Fibroblast of lung (primary cell): ENCODE measurements around the gene MRPS6. TPM values are rescaled to one million over a fixed set of nuclear protein-coding genes. Genes with fewer than 3 reads are reported as not detected.

Experiments used
- DNase-seq, 2 donors: peaks; one replicate each; pipeline versions ENCODE4 v3.0.0 to v3.0.0-alpha.2; 2010; ENCODE audit warnings: low read depth in 2 of 2
- H2AFZ ChIP-seq: 2 replicates; pipeline ENCODE4 v1.5.1; 2012; ENCODE audit warnings: low read length, control low read depth, inconsistent platforms
- H3K27ac ChIP-seq: 2 replicates; pipeline ENCODE4 v1.5.1; 2011; ENCODE audit warnings: low read length, control low read depth; ENCODE audit not compliant: insufficient read depth
- H3K27me3 ChIP-seq: 2 replicates; pipeline ENCODE4 v1.5.1; 2011; ENCODE audit warnings: mild to moderate bottlenecking, low read length; ENCODE audit not compliant: control insufficient read depth, insufficient read depth
- H3K36me3 ChIP-seq: 2 replicates; pipeline ENCODE4 v1.5.1; 2011; ENCODE audit warnings: low read length; ENCODE audit not compliant: control insufficient read depth, insufficient read depth
- H3K4me1 ChIP-seq: 2 replicates; pipeline ENCODE4 v1.5.1; 2011; ENCODE audit warnings: low read length; ENCODE audit not compliant: control insufficient read depth, insufficient read depth; ENCODE audit errors: extremely low read depth
- H3K4me2 ChIP-seq: 2 replicates; pipeline ENCODE4 v1.5.1; 2011; ENCODE audit warnings: low read length, control low read depth; ENCODE audit not compliant: insufficient read depth; ENCODE audit errors: extremely low read depth
- H3K4me3 ChIP-seq, 4 experiments: fragments of 200-600 bp in 1 of 4; sonication (generic) in 1 of 4; replicated peaks in 1 of 4; 2 replicates each; pipeline ENCODE4 v1.5.1; 2011 to 2016; ENCODE audit warnings: low read length in 4 of 4, low read depth in 3 of 4, mild to moderate bottlenecking in 3 of 4, control low read depth in 2 of 4, inconsistent platforms in 1 of 4, mixed read lengths in 1 of 4; ENCODE audit not compliant: insufficient read depth in 1 of 4; ENCODE audit errors: control extremely low read depth in 1 of 4
- H3K79me2 ChIP-seq: 2 replicates; pipeline ENCODE4 v1.5.1; 2012; ENCODE audit warnings: mild to moderate bottlenecking, low read length, inconsistent platforms; ENCODE audit not compliant: control insufficient read depth, insufficient read depth
- H3K9ac ChIP-seq: 2 replicates; pipeline ENCODE4 v1.5.1; 2011; ENCODE audit warnings: mild to moderate bottlenecking, low read length, control low read depth; ENCODE audit not compliant: insufficient read depth
- H3K9me3 ChIP-seq: 2 replicates; pipeline ENCODE4 v1.5.1; 2012; ENCODE audit warnings: low read depth, low read length; ENCODE audit not compliant: control insufficient read depth, insufficient read depth
- H4K20me1 ChIP-seq: 2 replicates; pipeline ENCODE4 v1.5.1; 2011; ENCODE audit warnings: low read length; ENCODE audit not compliant: control insufficient read depth, insufficient read depth; ENCODE audit errors: extremely low read depth
- EZH2 ChIP-seq: IDR thresholded peaks from 2 replicates; pipeline ENCODE4 v1.5.1; 2012; ENCODE audit warnings: low read length, control low read depth, mild to moderate bottlenecking; ENCODE audit errors: missing control alignments
- polyA plus RNA-seq, 2 donors: library from polyadenylated mRNA; depleted of rRNA in 1 of 2; stranded (reverse) in 1 of 2; unstranded in 1 of 2; fragments of >200 nt; gene quantifications; 2 replicates each; pipeline ENCODE4 v1.2.1, GENCODE V29; 2011 to 2012; ENCODE audit warnings: missing spikeins in 1 of 2
- total RNA-seq: library from RNA; depleted of rRNA; stranded (reverse); fragments of >200 nt; gene quantifications from 2 replicates; pipeline ENCODE4 v1.2.1, GENCODE V29; 2014
- TF ChIP-seq, protein P1 (sequence below), 2 donors: IDR thresholded peaks in 1 of 2; conservative IDR thresholded peaks in 1 of 2; 1 replicate in 1 of 2; 2 replicates in 1 of 2; pipeline ENCODE4 v1.5.1; 2011 to 2012; ENCODE audit warnings: low read length in 2 of 2, control low read depth in 1 of 2, inconsistent platforms in 1 of 2, low read depth in 1 of 2, mild to moderate bottlenecking in 1 of 2

The MRPS6 gene
- total and polyA plus RNA-seq, 2 donors (not counting 1 experiment from before 2014, with no cell fraction given): 20.0 to 45.6 TPM

DNA sequence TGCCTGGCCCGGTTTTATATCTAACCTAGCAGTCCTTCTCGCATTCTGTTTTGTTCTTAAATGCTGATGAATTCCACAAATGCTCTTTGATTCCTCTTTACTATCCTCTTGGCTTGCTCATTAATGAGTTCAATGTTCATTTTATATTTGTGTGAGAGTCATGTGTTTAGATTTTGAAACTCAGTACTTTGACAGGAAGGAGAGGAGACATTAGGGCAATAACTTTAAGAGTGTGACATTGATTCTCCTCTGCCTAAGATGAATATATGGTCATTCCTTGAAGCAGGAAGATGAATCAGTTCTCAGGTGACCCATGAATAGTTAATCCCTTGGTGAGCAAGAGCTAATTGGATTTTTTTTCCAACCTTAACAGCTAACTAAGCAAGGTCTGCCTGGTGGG, 84.1 kb downstream of the MRPS6 start:
- Histone ChIP-seq H3K9me3 (no peaks in the 10 kb centered on the region), H2AFZ (no peak overlapping the region), H3K4me1 (no peaks in the 10 kb centered on the region), H3K27ac (no peak overlapping the region), H3K4me3 (no peak overlapping the region), H3K36me3 (no peaks in the 10 kb centered on the region), H3K4me2 (no peak overlapping the region), H3K79me2 (no peaks in the 10 kb centered on the region), H4K20me1 (no peaks in the 10 kb centered on the region), H3K9ac (no peak overlapping the region), H3K27me3 (no peaks in the 10 kb centered on the region)
- no peak for TF ChIP-seq EZH2
- TF ChIP-seq, protein P1, sequence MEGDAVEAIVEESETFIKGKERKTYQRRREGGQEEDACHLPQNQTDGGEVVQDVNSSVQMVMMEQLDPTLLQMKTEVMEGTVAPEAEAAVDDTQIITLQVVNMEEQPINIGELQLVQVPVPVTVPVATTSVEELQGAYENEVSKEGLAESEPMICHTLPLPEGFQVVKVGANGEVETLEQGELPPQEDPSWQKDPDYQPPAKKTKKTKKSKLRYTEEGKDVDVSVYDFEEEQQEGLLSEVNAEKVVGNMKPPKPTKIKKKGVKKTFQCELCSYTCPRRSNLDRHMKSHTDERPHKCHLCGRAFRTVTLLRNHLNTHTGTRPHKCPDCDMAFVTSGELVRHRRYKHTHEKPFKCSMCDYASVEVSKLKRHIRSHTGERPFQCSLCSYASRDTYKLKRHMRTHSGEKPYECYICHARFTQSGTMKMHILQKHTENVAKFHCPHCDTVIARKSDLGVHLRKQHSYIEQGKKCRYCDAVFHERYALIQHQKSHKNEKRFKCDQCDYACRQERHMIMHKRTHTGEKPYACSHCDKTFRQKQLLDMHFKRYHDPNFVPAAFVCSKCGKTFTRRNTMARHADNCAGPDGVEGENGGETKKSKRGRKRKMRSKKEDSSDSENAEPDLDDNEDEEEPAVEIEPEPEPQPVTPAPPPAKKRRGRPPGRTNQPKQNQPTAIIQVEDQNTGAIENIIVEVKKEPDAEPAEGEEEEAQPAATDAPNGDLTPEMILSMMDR (conservative IDR thresholded peaks at IDR 0.05 in 1 of 2, IDR thresholded peaks at IDR 0.05 in 1 of 2; ENCODE audit: low read depth in 1 of 2, low read length in 2 of 2): no peak
- no peak for DNase-seq

DNA sequence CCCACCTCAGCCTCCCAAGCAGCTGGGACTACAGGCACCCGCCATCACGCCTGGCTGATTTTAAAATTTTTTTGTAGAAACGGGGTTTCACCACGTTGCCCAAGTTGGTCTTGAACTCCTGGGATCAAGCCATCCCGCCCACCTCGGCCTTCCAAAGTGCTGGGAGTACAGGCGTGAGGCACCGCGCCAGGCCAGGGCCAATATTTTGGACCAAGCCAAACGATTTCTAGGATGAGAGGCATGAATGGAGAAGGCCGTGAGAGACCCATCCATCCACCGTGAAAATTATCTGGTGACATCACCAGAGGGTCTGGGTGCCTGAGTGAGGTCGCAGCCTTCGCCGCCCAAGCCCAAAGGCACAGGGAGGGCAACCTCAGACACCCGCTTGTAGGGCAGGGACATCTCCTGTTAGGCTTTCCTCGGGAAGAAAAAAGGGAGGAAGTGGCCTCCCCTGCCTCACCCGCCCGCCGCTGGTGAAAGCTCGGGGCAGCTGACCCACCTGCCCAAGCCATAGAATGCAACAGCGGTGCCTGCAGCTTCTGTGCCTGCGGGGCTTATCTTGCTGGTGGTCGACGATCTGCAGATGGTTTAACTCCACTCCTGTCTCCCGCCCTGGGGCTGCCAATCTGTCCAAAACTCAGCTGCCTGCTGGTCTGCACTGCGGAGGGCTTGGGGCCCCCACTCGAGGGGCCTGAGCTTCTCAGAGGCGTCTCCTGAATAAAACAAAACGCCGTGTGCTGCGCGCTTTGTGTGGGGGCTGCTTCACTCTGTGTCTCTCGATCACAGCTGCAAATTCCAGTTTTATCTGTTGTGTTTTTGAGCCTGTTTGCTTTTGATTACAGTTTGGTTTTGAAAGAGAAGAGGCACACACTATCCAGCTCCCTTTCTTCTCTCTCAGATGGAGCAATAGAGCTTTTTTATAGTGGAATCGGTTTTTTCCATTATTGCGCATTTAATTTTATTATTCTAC, 85.8 kb downstream of the MRPS6 start:
- H3K36me3 ChIP-seq: no peaks in the 10 kb centered on the region
- no peak for DNase-seq

GRCh38 chr21:34166468-34166867, 93.1 kb downstream of the MRPS6 start:
- no peaks in the 10 kb centered on the region for H3K79me2 ChIP-seq
- H3K36me3 ChIP-seq: no peaks in the 10 kb centered on the region
- H2AFZ ChIP-seq: no peak overlapping the region
- no peaks in the 10 kb centered on the region for H4K20me1 ChIP-seq
- no peaks in the 10 kb centered on the region for H3K27me3 ChIP-seq
- peak; percentile 12 to 23 for DNase-seq
- peaks cover 5% of the 10 kb centered on the region for H3K9me3 ChIP-seq
- no peak overlapping the region for H3K4me3 ChIP-seq
- TF ChIP-seq, protein P1 (conservative IDR thresholded peaks at IDR 0.05 in 1 of 2, IDR thresholded peaks at IDR 0.05 in 1 of 2; ENCODE audit: low read depth in 1 of 2, low read length in 2 of 2): no peak
- TF ChIP-seq EZH2: no peak
- no peaks in the 10 kb centered on the region for H3K4me1 ChIP-seq
- no peak overlapping the region for H3K4me2 ChIP-seq
- H3K27ac ChIP-seq: no peak overlapping the region
- H3K9ac ChIP-seq: no peak overlapping the region

More for the DNA sequence above, 85.8 kb downstream of the MRPS6 start:
- H3K27ac ChIP-seq: no peak overlapping the region
- no peak overlapping the region for H3K4me2 ChIP-seq
- no peaks in the 10 kb centered on the region for H3K79me2 ChIP-seq
- no peak overlapping the region for H3K9ac ChIP-seq
- H3K4me1 ChIP-seq: no peaks in the 10 kb centered on the region
- no peaks in the 10 kb centered on the region for H4K20me1 ChIP-seq
- no peaks in the 10 kb centered on the region for H3K9me3 ChIP-seq
- H3K4me3 ChIP-seq: no peak overlapping the region
- no peaks in the 10 kb centered on the region for H3K27me3 ChIP-seq
- no peak overlapping the region for H2AFZ ChIP-seq
- TF ChIP-seq, protein P1 (conservative IDR thresholded peaks at IDR 0.05 in 1 of 2, IDR thresholded peaks at IDR 0.05 in 1 of 2; ENCODE audit: low read depth in 1 of 2, low read length in 2 of 2): no peak
- TF ChIP-seq EZH2: no peak
